HG03039 (cell line): ENCODE measurements around the gene C1orf52.

Experiments
- ATAC-seq: cut with Tn5 transposase; IDR thresholded peaks from one replicate; pipeline ENCODE4 v1.9.1; 2021; ENCODE audit warnings: mild to moderate bottlenecking, moderate library complexity; ENCODE audit not compliant: unreplicated experiment

Gene C1orf52

DNA sequence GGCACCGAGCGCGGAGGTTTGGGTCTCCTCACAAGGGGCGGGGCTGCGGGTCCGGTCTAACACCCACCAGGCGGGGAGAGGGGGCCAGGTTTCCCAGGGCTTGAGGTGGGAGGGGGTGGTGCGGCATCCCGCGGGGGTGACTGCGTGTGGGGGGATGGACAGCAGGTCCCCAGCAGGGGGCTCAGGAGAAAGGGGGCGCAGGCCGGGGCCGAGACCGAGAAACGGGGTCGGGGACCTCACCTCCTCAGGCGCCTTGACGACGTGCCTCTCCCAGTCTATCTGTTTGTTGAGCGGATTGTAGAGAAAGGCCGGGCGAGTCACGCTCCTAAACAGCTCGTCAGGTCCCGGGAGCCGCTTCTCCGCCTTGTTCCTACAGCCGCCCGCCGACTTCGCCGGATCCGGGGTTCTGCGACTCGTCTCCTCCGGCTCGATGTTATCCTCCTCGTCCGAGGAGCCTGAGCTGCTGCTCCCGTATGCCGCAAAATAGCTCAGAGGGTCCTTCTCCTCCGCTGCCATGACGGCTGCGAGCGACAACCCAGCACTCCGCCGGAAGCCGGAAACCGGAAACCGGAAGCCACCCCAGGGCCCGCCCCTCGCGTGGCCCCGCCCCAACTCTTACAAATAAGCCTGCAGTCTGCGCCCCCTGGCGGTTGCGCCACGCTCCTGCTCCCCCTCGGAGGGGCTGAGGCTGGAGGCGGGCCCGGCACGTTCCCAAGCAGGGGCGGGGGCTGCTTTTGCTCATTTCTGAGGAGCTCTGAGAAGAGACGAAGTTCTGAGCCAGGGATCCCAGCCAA, at the start of gene C1orf52:
C1orf52 (minus strand) TSS at position 545 of the 794 bp plus-strand sequence; CDS start at position 516, 29 bp downstream.
- ATAC-seq = peak; percentile 99

DNA sequence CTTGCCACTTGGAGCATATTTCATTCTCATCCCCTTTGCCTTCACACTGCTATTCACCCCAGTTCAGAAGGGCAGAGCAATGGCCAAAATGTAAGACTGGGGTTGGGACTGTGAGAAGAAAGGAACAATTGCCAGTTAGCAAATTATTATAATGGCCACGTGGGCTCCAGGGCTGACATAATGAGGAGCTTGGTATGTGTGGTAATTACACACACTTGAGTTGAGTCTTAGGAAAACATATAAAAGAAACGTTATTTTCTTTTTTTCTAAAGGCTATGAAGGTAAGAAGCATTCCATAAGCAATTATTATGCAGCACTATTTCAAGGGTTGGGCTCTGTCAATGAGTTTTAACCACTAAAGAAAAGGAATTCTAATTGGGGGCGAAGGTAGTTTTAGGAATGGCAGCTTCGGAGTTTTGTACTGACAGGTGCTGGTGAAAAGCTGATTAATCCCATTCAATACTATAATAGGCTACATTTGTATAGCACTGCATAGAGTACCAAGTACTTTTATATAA, 49.4 kb upstream of the C1orf52 start:
- ATAC-seq = no peak

GRCh38 chr1:85307987-85308832, 48.7 kb upstream of the C1orf52 start:
- peak; percentile 84 for ATAC-seq

- no peak for ATAC-seq
Observed at GRCh38 chr1:85306236-85306635, 46.8 kb upstream of the C1orf52 start.

DNA sequence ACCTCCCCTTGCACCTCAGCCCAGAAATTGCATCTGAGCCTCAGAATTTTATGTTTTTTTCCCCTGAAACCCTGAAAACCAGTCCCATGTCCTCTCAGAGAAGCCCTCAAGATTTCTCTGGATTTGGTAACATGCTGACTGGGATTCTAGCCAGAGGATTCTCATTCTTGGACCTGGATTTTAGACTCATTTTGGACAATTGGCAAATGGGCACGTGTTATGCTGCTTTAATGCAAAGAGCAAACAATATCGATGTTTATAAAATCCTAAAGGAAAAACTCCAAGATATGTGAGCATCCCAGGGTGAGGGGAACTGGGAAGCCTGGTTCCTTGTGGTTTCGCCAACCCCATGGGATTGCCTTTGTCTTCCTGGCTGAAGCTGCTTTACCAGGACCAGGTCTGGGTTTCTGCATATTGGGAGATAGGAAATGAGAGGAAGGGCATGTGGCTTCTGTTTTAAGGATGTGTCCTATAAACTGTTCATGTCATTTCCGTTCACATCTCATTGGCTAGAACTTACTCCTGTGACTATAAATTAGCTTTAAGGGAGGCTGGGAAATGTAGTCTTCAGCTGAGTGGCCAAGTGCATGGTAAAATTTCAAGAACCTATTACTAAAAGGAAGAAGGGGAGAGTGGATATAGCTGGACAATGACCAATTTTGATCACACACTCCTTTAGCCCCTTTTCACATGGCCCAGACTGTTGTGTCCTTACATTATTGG, 44.1 kb upstream of the C1orf52 start:
- ATAC-seq = no peak

DNA sequence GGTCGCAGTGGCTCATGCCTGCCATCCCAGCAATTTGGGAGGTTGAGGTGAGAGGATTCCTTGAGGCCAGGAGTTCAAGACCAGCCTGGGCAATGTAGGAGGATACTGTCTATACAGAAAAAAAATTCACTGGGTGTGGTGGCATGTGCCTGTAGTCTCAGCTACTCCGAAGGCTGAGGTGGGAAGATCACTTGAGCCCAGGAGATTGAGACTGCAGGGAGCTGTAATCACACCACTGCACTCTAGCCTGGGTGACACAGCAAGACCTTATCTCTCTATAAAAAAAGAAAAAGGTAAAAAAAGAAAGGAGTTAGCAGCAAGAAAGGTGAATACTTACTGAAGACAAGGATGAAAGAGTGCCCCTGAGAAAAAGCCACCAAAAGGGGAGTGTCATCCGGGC, 40.7 kb upstream of the C1orf52 start:
- ATAC-seq = no peak

DNA sequence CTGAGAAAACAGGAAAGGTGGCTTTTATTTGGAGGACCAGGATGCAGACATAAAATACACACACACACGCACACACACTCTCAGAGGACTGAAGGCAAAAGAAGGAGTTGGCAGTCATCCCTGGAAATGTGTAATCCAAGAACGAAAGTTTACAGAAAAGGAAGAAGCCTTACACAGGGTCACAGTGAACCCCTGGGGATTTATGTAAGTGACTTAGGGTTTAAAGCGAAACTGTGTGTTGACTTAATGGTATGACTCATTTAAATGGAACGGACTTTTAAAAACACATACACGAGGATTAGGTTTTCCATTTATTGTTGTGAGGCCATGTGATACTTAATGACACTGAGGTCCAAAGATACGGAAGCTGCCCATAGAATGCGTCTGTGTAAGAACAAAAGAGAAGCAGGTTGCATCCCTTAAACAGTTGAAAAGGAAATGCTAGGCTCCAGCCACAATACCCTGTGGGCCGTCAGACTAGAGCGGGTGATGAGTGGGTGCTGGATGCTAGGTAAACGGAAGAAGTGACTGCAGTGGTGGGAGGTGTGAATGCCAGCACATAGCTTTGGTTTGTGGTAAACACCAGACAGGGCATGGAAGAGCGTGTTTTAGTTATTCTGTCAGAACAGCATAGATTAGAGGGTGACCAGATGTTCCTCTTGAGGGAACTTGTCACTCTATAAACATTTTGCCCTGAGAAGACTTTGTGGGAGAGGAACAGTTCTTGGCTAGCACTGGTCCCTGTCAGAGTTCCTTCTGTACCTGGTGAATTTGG, 38.6 kb upstream of the C1orf52 start:
- ATAC-seq = peak; percentile 87

DNA sequence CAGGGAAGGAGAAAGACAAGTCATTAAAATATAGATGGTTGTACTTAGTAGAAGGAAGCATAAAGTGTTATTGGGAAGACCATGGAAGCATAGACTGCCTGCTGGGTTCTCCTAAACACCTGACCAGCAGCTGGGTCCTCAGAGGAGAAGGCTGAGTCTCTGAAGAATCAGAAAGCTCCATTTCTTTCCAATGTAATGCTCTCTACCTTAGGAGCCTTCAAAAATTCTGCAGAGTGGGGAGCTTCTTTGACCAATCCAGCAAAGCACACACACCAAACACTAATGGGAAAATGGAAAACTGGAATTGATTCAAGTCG, 38.0 kb upstream of the C1orf52 start:
- no peak for ATAC-seq

DNA sequence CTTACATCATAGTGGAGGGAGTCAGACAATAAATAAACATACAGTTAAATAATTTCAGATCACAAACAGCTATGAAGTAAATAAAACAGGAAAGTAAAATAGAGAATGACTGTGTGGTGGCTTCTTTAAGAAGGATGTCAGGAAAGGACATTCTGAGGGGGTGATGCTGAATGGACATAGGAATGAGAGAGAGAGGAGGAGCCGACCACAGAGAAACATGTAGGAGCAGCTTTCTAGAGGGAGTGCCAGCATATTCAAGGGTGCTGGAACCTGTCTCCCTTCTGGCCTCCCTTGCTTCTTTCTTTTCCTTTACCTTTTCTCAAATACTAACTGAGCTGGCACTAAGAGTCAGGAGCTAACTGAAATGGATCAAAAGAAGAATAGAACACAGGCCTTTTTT, 37.5 kb upstream of the C1orf52 start:
- ATAC-seq = no peak

GRCh38 chr1:85295654-85296053, 36.2 kb upstream of the C1orf52 start:
- ATAC-seq = no peak

GRCh38 chr1:85295006-85295431, 35.6 kb upstream of the C1orf52 start:
- no peak for ATAC-seq

GRCh38 chr1:85290826-85291225, 31.4 kb upstream of the C1orf52 start:
- ATAC-seq = no peak

GRCh38 chr1:85289848-85290335, 30.4 kb upstream of the C1orf52 start:
- ATAC-seq = no peak

DNA sequence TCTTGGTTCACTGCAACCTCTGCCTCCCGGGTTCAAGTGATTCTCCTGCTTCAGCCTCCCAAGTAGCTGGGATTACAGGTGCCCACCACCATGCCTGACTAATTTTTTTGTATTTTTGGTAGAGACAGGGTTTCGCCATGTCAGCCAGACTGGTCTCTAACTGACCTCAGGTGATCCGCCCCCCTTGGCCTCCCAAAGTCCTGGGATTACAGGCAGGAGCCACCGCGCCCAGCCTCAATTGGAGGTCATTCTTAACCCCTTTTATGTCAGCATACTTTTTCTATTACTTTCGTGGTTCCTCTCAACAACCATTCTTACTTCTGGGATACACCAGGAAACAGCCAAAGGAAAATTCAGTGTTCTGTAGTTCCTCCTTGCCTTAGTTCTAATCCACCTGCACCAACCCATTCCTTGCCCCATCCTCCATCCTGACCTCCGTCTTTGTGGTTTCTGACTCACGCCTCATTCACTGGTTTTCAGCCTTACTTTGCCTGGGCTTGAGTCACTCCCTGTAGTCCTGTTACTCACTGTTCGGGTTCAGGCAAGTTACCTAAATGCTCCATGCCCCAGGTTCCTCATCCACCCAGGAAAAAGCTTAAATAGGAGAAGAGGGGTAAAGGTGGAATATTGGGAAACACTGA, 29.9 kb upstream of the C1orf52 start:
- ATAC-seq = no peak

DNA sequence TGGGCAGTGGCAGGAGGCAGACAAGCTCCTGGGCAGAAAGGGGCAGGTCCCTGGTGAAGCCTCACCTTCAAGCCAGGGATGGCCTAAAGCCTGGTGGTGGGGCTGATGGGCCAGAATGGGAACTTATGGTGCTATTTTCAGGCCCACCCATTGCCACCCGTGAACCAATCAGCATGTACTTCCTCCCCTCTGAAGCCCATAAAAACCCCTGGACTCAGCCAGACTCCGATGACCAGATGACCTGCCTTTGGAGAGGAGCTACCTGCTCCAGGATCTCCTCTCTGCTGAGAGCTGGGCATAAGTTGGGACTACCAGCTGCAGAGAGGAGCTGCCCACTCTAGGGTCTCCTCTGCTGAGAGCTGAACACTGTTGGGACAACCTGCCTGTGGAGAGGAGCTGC, 24.7 kb upstream of the C1orf52 start:
- ATAC-seq = no peak

DNA sequence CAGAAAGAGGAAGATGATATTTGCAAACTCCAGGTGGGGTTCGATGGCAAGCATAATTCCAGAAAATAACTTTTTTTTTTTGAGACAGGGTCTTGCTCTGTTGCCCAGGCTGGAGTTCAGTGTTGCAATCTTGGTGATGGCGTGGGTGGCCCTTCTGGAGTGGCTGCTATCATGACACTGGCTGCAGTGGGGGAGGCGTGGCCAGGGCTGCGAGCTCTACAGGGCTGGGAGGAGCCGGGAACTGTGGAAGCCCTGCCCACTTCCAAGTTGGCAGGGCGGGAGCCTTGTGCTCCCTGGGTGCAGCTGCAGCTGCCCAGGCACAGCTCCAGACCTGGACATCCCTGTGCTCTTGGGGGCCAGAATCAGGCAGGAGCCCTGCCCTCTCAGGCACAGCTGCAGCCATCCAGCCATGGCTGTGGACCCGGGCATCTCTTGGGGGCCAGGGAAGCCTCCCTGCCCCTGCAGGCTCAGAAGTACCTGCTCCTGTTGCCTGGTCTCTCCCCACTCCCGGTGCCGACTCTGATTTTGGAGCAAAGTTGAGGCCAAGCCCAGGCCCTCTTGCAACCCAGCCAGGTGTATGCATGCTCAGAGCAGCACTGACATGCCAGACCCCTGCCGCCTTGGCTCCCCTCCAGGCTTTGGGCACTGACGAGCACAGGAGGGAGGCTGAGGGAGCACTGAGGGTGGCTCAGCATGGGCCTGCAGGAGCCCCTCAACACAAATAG, 24.2 kb upstream of the C1orf52 start:
- ATAC-seq = no peak

DNA sequence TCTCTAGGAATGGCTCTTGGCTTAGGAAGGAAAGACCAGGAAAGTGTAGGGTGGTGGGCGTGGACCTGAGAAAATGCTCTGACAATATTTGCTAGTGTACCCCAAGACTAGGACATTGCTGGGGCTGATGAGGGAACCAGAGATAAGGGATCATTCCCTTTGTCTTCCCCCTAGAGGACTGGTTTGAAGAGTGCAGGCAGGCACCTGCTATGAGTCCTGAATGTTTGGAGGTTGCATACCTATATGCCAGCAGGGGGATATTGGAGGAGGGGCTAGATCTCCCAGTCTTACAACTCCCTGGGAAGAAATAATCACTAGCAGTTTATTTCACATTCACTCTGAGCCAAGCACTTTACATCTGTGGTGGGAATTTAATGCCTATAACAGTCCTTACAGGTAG, 23.0 kb upstream of the C1orf52 start:
- ATAC-seq = no peak

GRCh38 chr1:85280636-85281035, 21.2 kb upstream of the C1orf52 start:
- no peak for ATAC-seq

DNA sequence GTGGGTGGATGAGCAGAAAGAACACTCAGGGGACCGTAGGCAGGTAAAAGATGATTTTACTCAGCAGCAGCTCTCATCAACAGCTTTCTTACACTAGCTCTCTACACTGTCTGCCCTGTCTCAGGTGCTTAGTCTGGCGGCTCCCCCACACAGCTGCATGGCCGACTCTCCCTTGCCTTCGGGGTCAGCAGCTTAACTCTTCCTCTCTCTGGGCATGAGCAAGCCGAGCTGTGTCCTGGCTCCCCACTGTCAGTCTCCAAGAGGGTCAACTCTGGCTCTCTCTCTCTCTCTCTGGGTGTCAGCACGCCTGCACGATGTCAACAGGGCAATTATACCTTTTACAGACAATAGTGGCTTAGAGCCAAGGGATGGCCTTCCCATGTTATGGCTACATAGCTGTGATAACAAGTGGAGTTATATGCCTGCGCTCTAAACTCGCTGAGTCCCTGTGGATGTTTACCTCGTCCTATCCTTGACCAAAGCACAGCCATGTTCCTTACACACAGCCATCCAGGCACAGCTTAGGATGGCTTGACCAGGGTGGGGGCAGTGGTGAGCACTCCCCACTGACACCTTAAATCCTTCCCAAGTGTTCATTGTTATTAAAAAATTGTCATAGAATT, 20.1 kb upstream of the C1orf52 start:
- ATAC-seq = no peak
